ENCODE results near the gene HIVEP2. TPM values are rescaled to one million over a fixed set of nuclear protein-coding genes. Genes with fewer than 3 reads are reported as not detected.
A peak's percentile ranks its signal among the peaks of the same experiment; 100 is the strongest.

The HIVEP2 gene
- total RNA-seq, 2 donors from 2014 or later, result 1.7 to 2.4 TPM

DNA sequence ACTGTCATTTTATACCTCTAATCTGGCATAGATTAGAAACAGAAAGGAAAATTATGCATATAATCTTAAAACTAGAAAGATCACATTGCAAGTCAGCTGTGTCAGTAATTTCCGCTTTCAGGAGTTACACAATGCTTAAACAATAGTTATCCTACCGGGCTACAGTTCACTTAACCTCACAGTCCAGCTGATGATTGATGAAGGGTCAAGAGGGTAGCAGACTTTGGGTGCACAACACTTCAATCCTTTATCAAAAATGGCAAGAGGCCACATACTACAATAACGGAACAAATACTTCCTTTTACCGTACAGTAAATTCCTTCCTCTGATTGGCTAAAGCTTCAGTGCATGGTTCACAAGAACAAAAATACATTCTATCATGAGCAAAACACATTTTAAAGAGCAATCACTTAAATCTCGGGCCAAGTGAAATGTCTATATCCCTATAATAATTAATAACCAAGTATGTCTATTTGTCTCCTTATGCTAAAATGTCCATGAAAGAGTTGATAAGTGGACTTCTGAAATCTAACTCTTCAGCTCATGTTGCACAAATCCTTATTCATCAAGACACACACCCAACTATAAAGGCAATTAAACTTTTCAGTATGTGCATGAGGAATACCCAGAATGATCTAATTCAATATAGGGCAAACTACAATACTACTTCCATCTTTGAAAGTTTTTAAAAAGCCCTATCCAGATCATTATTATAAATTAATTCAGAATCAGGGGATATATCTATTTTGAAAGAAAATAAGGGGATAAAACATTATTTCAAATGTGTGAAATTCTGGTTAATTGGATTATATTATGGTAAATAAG is 76.8 kb downstream of the HIVEP2 start:
- WGBS, 2 experiments (ENCODE audit: insufficient coverage in 1 of 2, insufficient read length in 1 of 2), result 57 to 95% methylated on average over 2 to 5 of the region's 5 CpGs
- TF ChIP-seq, protein P1, sequence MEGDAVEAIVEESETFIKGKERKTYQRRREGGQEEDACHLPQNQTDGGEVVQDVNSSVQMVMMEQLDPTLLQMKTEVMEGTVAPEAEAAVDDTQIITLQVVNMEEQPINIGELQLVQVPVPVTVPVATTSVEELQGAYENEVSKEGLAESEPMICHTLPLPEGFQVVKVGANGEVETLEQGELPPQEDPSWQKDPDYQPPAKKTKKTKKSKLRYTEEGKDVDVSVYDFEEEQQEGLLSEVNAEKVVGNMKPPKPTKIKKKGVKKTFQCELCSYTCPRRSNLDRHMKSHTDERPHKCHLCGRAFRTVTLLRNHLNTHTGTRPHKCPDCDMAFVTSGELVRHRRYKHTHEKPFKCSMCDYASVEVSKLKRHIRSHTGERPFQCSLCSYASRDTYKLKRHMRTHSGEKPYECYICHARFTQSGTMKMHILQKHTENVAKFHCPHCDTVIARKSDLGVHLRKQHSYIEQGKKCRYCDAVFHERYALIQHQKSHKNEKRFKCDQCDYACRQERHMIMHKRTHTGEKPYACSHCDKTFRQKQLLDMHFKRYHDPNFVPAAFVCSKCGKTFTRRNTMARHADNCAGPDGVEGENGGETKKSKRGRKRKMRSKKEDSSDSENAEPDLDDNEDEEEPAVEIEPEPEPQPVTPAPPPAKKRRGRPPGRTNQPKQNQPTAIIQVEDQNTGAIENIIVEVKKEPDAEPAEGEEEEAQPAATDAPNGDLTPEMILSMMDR (conservative IDR thresholded peaks at IDR 0.05), result no peak
- no peak overlapping the region for H3K27ac Mint-ChIP-seq

DNA sequence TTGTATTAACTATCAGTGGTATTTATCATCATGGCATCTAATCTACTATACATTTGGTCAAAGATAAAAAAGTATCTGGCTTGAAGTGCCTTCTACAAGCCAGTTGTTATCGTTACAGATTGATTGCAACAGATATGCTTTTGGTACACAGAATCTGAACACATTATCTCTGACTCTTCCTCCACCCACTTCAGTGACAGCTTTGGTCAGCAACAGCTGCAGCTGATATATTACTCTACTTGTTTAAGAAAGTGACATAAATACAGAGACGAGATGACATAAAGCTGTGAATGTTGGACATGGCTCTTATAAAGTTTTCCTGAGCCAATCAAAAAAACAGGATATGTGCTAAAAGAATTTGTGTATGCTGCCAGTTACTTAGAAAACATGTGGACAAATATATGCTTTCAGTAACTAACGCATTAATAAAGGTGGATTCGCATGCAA is 77.6 kb downstream of the HIVEP2 start:
- Mint-ChIP-seq H3K27me3 (ENCODE audit: insufficient read depth) (peaks cover under 1% of the 10 kb centered on the region), H3K27ac (no peak overlapping the region), H3K4me1 (peaks cover 5% of the 10 kb centered on the region), H3K4me3 (no peak overlapping the region), H3K9me3 (no peaks in the 10 kb centered on the region), H3K36me3 (ENCODE audit: low read depth) (no peaks in the 10 kb centered on the region)
- no peak for DNase-seq
- H3K27ac ChIP-seq (ENCODE audit: low read depth, low read length), result peak overlapping the region; percentile 21
- H3K4me1 ChIP-seq (ENCODE audit: control insufficient read depth, insufficient read depth, low read length), result peaks cover 4% of the 10 kb centered on the region
- WGBS, 2 experiments (ENCODE audit: insufficient coverage in 1 of 2, insufficient read length in 1 of 2), result 80 to 83% methylated on average over 2 to 4 of the region's 4 CpGs
- no peak overlapping the region for H3K4me3 ChIP-seq (ENCODE audit: low read length)
- H3K36me3 ChIP-seq (ENCODE audit: control insufficient read depth, insufficient read depth, low read length), result no peaks in the 10 kb centered on the region
- no peaks in the 10 kb centered on the region for H3K27me3 ChIP-seq (ENCODE audit: control insufficient read depth, insufficient read depth, low read length, poor library complexity, severe bottlenecking)
- TF ChIP-seq, protein P1 (conservative IDR thresholded peaks at IDR 0.05), result no peak
- no peak overlapping the region for H3K9ac ChIP-seq (ENCODE audit: extremely low read depth, low read length, poor library complexity, severe bottlenecking)
- no peaks in the 10 kb centered on the region for H3K9me3 ChIP-seq (ENCODE audit: control insufficient read depth, low read length)

More for the DNA sequence above, 76.8 kb downstream of the HIVEP2 start:
- no peak overlapping the region for H3K9ac ChIP-seq (ENCODE audit: extremely low read depth, low read length, poor library complexity, severe bottlenecking)
- peaks cover 8% of the 10 kb centered on the region for H3K27me3 Mint-ChIP-seq (ENCODE audit: insufficient read depth)
- H3K36me3 ChIP-seq (ENCODE audit: control insufficient read depth, insufficient read depth, low read length), result no peaks in the 10 kb centered on the region
- peaks cover 5% of the 10 kb centered on the region for H3K4me1 Mint-ChIP-seq
- DNase-seq, result no peak
- H3K4me1 ChIP-seq (ENCODE audit: control insufficient read depth, insufficient read depth, low read length), result peaks cover 4% of the 10 kb centered on the region
- H3K36me3 Mint-ChIP-seq (ENCODE audit: low read depth), result no peaks in the 10 kb centered on the region
- no peak overlapping the region for H3K4me3 Mint-ChIP-seq
- H3K9me3 ChIP-seq (ENCODE audit: control insufficient read depth, low read length), result no peaks in the 10 kb centered on the region
- no peaks in the 10 kb centered on the region for H3K27me3 ChIP-seq (ENCODE audit: control insufficient read depth, insufficient read depth, low read length, poor library complexity, severe bottlenecking)
- H3K4me3 ChIP-seq (ENCODE audit: low read length), result no peak overlapping the region
- no peaks in the 10 kb centered on the region for H3K9me3 Mint-ChIP-seq
- H3K27ac ChIP-seq (ENCODE audit: low read depth, low read length), result peak overlapping the region; percentile 21

DNA sequence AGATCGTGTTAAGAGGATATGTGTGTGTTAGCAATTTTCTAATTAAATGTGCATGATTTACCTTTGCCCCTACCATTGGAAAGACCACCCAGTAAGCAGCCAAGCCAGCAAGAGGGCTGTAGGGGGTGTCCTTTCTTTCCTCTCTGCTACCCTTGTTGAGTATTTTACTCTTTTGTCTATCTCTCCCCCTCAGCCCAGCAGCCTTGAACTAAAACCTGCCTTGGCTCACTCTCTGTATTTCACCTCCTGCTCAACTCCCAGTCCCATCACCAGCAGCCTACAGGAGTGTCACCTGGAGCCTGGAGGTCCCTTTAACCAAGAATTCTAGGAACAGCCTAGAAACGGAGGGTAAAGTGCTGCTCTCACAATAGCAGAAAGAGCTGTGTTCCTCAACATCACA is 81.0 kb downstream of the HIVEP2 start:
- H3K4me1 Mint-ChIP-seq, result peaks cover 5% of the 10 kb centered on the region
- no peaks in the 10 kb centered on the region for H3K36me3 ChIP-seq (ENCODE audit: control insufficient read depth, insufficient read depth, low read length)
- no peak overlapping the region for H3K4me3 ChIP-seq (ENCODE audit: low read length)
- H3K27ac Mint-ChIP-seq, result no peak overlapping the region
- WGBS, 2 experiments (ENCODE audit: insufficient coverage in 1 of 2, insufficient read length in 1 of 2), result 50 to 67% methylated on average over 2 of the region's 2 CpGs
- H3K4me3 Mint-ChIP-seq, result no peak overlapping the region
- DNase-seq, result no peak
- TF ChIP-seq, protein P1 (conservative IDR thresholded peaks at IDR 0.05), result peak; percentile 26
- H3K27ac ChIP-seq (ENCODE audit: low read depth, low read length), result no peak overlapping the region
- no peaks in the 10 kb centered on the region for H3K36me3 Mint-ChIP-seq (ENCODE audit: low read depth)
- H3K9ac ChIP-seq (ENCODE audit: extremely low read depth, low read length, poor library complexity, severe bottlenecking), result no peak overlapping the region
- H3K4me1 ChIP-seq (ENCODE audit: control insufficient read depth, insufficient read depth, low read length), result no peaks in the 10 kb centered on the region
- no peaks in the 10 kb centered on the region for H3K27me3 Mint-ChIP-seq (ENCODE audit: insufficient read depth)
- no peaks in the 10 kb centered on the region for H3K27me3 ChIP-seq (ENCODE audit: control insufficient read depth, insufficient read depth, low read length, poor library complexity, severe bottlenecking)
- H3K9me3 ChIP-seq (ENCODE audit: control insufficient read depth, low read length), result no peaks in the 10 kb centered on the region
- H3K9me3 Mint-ChIP-seq, result peaks cover 6% of the 10 kb centered on the region

Measured in endodermal cell (in vitro differentiated cells).